PC-9 (cell line): ENCODE results near the gene LRFN2. TPM values are rescaled to one million over a fixed set of nuclear protein-coding genes. Genes with fewer than 3 reads are reported as not detected.

ENCODE experiments used
- BruUV-seq: library from RNA; stranded (reverse); fragments of 400-500 nt; replicated peaks from 2 replicates; lab custom pipeline; 2021; lab: Mats Ljungman, UMichigan
- CTCF ChIA-PET: fragments of 300-600 bp; sonication (Branson Sonifier 250); formaldehyde crosslinking; loops from one replicate; lab custom pipeline; 2022; ENCODE audit warnings: antibody characterized with exemption; lab: Charles Lee
- POLR2A ChIA-PET: fragments of 300-600 bp; sonication (Branson Sonifier 250); formaldehyde crosslinking; loops from one replicate; lab custom pipeline; 2022; ENCODE audit warnings: antibody characterized with exemption; ENCODE audit not compliant: unreplicated experiment; lab: Charles Lee
- DNase-seq, 2 experiments: peaks; one replicate each; pipeline versions ENCODE4 v3.0.0 to v3.0.0-alpha.2; 2015 to 2022; ENCODE audit warnings: mixed read lengths in 1 of 2
- H2AFZ ChIP-seq: fragments of 200-600 bp; sonication (generic); 2 replicates; pipeline ENCODE4 v1.8.1; 2017; ENCODE audit warnings: antibody characterized with exemption
- H3F3A ChIP-seq: fragments of 200-600 bp; sonication (generic); 2 replicates; pipeline ENCODE4 v1.8.1; 2017; ENCODE audit warnings: antibody characterized with exemption, mild to moderate bottlenecking, low read depth; ENCODE audit not compliant: insufficient read depth
- H3K27ac ChIP-seq: fragments of 200-600 bp; sonication (generic); 2 replicates; pipeline ENCODE4 v1.6.1; 2016; ENCODE audit warnings: mixed run types
- H3K27me3 ChIP-seq: fragments of 200-600 bp; sonication (generic); 2 replicates; pipeline ENCODE4 v1.6.1; 2016; ENCODE audit warnings: low read depth, mixed run types; ENCODE audit not compliant: insufficient read depth
- H3K36me3 ChIP-seq: fragments of 200-600 bp; sonication (generic); 2 replicates; pipeline ENCODE4 v1.6.1; 2016; ENCODE audit warnings: low read depth, mixed run types
- H3K4me1 ChIP-seq: fragments of 200-600 bp; sonication (generic); replicated peaks from 2 replicates; pipeline ENCODE4 v1.6.1; 2016; ENCODE audit warnings: mixed run types; ENCODE audit not compliant: insufficient read depth
- H3K4me2 ChIP-seq: fragments of 200-600 bp; sonication (generic); 2 replicates; pipeline ENCODE4 v1.6.1; 2017; ENCODE audit warnings: mixed run types
- H3K4me3 ChIP-seq: fragments of 200-600 bp; sonication (generic); 2 replicates; pipeline ENCODE4 v1.6.1; 2016; ENCODE audit warnings: mixed run types
- H3K79me2 ChIP-seq: fragments of 200-600 bp; sonication (generic); 2 replicates; pipeline ENCODE4 v1.6.1; 2017; ENCODE audit warnings: low read depth, mixed run types
- H3K9me2 ChIP-seq: fragments of 200-600 bp; sonication (generic); 2 replicates; pipeline ENCODE4 v1.8.1; 2017; ENCODE audit warnings: mild to moderate bottlenecking; ENCODE audit not compliant: insufficient read depth
- H3K9me3 ChIP-seq: fragments of 200-600 bp; sonication (generic); 2 replicates; pipeline ENCODE4 v1.8.1; 2016; ENCODE audit warnings: low read depth; ENCODE audit not compliant: insufficient read depth
- H4K20me1 ChIP-seq: fragments of 200-600 bp; sonication (generic); 2 replicates; pipeline ENCODE4 v1.8.1; 2017; ENCODE audit not compliant: insufficient read depth
- EZH2 ChIP-seq: fragments of 200-600 bp; sonication (generic); IDR thresholded peaks from 2 replicates; pipeline ENCODE4 v1.8.0; 2017; ENCODE audit warnings: antibody characterized with exemption, low read depth
- intact Hi-C: fragments of 100-400 bp; cut with micrococcal nuclease; formaldehyde crosslinking; loops from one replicate; pipeline ENCODE4 v1.10.0; 2022; ENCODE audit not compliant: unreplicated experiment
- total RNA-seq: library from RNA; stranded (reverse); gene quantifications from 2 replicates; pipeline ENCODE4 v1.2.3, GENCODE V29; 2021
- TF ChIP-seq, protein P1 (sequence below): fragments of 200-600 bp; sonication (generic); conservative IDR thresholded peaks from 2 replicates; pipeline ENCODE4 v1.6.1; 2017; ENCODE audit warnings: mixed run types, antibody characterized with exemption, mild to moderate bottlenecking, moderate library complexity

LRFN2 gene
- total RNA-seq, 1 experiment from 2014 or later = not detected

GRCh38 chr6:40344566-40345167, 242.5 kb downstream of the LRFN2 start:
- Histone ChIP-seq H3K4me2 (no peak overlapping the region), H3F3A (no peaks in the 10 kb centered on the region), H3K9me3 (no peaks in the 10 kb centered on the region), H3K36me3 (no peaks in the 10 kb centered on the region), H3K27me3 (peaks cover 68% of the 10 kb centered on the region), H3K9me2 (no peaks in the 10 kb centered on the region), H3K4me3 (no peak overlapping the region), H4K20me1 (no peaks in the 10 kb centered on the region), H3K27ac (no peak overlapping the region), H3K4me1 (no peaks in the 10 kb centered on the region), H2AFZ (no peak overlapping the region), H3K79me2 (no peaks in the 10 kb centered on the region)
- intact Hi-C loops = no loop called here
- DNase-seq = no peak
- no TSS peak for BruUV-seq
- ChIA-PET POLR2A (no interaction called here), CTCF (no interaction called here)
- no peak for TF ChIP-seq EZH2
- TF ChIP-seq, protein P1, sequence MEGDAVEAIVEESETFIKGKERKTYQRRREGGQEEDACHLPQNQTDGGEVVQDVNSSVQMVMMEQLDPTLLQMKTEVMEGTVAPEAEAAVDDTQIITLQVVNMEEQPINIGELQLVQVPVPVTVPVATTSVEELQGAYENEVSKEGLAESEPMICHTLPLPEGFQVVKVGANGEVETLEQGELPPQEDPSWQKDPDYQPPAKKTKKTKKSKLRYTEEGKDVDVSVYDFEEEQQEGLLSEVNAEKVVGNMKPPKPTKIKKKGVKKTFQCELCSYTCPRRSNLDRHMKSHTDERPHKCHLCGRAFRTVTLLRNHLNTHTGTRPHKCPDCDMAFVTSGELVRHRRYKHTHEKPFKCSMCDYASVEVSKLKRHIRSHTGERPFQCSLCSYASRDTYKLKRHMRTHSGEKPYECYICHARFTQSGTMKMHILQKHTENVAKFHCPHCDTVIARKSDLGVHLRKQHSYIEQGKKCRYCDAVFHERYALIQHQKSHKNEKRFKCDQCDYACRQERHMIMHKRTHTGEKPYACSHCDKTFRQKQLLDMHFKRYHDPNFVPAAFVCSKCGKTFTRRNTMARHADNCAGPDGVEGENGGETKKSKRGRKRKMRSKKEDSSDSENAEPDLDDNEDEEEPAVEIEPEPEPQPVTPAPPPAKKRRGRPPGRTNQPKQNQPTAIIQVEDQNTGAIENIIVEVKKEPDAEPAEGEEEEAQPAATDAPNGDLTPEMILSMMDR = no peak

- no peaks in the 10 kb centered on the region for H3K4me1 ChIP-seq
- intact Hi-C loops = no loop called here
- no peaks in the 10 kb centered on the region for H3K79me2 ChIP-seq
- no peaks in the 10 kb centered on the region for H3F3A ChIP-seq
- no TSS peak for BruUV-seq
- no peak overlapping the region for H3K4me3 ChIP-seq
- no peak overlapping the region for H3K27ac ChIP-seq
- no peaks in the 10 kb centered on the region for H4K20me1 ChIP-seq
- no peaks in the 10 kb centered on the region for H3K36me3 ChIP-seq
- H3K27me3 ChIP-seq = peaks cover 69% of the 10 kb centered on the region
- POLR2A ChIA-PET = no interaction called here
- CTCF ChIA-PET = no interaction called here
- no peaks in the 10 kb centered on the region for H3K9me2 ChIP-seq
- no peak overlapping the region for H2AFZ ChIP-seq
- H3K9me3 ChIP-seq = no peaks in the 10 kb centered on the region
- no peak for DNase-seq
- no peak for TF ChIP-seq EZH2
- TF ChIP-seq, protein P1 = no peak
- H3K4me2 ChIP-seq = no peak overlapping the region
These were observed 243.1 kb downstream of the LRFN2 start for GRCh38 chr6:40343877-40344565.

GRCh38 chr6:40343318-40343876, 243.8 kb downstream of the LRFN2 start:
- TF ChIP-seq EZH2 = no peak
- TF ChIP-seq, protein P1 = no peak
- Histone ChIP-seq H4K20me1 (no peaks in the 10 kb centered on the region), H3K27me3 (peaks cover 71% of the 10 kb centered on the region), H3K79me2 (no peaks in the 10 kb centered on the region), H3K9me3 (no peaks in the 10 kb centered on the region), H3F3A (no peaks in the 10 kb centered on the region), H2AFZ (no peak overlapping the region), H3K27ac (no peak overlapping the region), H3K4me1 (no peaks in the 10 kb centered on the region), H3K4me2 (no peak overlapping the region), H3K4me3 (no peak overlapping the region), H3K9me2 (no peaks in the 10 kb centered on the region), H3K36me3 (no peaks in the 10 kb centered on the region)
- CTCF ChIA-PET = no interaction called here
- POLR2A ChIA-PET = no interaction called here
- DNase-seq = no peak
- intact Hi-C loops = no loop called here
- no TSS peak for BruUV-seq
